ENCODE data around the gene LIMA1. TPM values are rescaled to one million over a fixed set of nuclear protein-coding genes. Genes with fewer than 3 reads are reported as not detected.
"Not testable (repeated sequence)": the region's sequence is repeated elsewhere in the genome, so short reads cannot be mapped to it uniquely, and the experiment has no call there.

LIMA1 gene
- total and polyA plus RNA-seq, 2 experiments from 2014 or later = 8.9 to 12.6 TPM

DNA sequence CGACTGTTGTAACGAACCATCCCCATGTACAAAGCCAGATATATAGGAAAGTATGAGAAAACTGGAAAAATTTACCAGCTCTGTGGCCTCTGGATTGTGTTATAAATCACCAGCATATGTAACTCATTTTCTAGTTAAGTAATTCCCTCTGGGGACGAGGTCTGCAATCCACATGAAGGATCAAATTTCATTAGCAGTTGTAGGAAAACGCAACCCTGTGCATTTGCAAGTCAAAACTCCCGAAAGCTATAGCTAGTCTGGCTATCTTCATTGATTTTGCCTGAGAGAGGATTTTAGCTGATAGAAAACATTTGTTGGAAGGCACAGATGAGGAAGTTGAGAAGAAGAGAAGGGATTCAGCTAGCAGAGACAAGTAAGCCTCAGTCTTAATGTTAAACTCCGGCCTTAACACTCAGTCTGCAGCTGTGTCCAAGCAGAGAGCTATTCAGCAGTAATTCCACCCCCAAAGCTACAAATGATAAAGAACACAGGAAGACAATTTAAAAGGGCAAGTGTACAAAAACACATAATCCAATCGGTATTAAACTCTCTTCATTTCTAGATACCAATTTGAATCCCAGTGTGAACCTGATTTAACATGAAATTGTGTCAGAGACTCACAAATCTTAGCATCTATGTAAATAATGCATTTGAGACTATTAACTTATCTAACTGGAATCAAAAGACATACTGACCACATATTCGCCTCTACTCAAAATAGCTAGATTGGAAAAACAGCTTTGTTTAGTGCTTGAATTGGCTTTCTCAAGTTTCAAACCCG is 61.9 kb downstream of the LIMA1 start:
- Histone ChIP-seq H3K9me3 (ENCODE audit: low read depth) (no peaks in the 10 kb centered on the region), H3K27ac (peak overlapping the region; percentile 95), H3K27me3 (no peaks in the 10 kb centered on the region), H3K36me3 (no peaks in the 10 kb centered on the region), H3K4me3 (peak overlapping the region; percentile 27), H3K4me1 (ENCODE audit: low read depth) (peaks cover 15% of the 10 kb centered on the region)
- TF ChIP-seq, protein P1, sequence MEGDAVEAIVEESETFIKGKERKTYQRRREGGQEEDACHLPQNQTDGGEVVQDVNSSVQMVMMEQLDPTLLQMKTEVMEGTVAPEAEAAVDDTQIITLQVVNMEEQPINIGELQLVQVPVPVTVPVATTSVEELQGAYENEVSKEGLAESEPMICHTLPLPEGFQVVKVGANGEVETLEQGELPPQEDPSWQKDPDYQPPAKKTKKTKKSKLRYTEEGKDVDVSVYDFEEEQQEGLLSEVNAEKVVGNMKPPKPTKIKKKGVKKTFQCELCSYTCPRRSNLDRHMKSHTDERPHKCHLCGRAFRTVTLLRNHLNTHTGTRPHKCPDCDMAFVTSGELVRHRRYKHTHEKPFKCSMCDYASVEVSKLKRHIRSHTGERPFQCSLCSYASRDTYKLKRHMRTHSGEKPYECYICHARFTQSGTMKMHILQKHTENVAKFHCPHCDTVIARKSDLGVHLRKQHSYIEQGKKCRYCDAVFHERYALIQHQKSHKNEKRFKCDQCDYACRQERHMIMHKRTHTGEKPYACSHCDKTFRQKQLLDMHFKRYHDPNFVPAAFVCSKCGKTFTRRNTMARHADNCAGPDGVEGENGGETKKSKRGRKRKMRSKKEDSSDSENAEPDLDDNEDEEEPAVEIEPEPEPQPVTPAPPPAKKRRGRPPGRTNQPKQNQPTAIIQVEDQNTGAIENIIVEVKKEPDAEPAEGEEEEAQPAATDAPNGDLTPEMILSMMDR (IDR thresholded peaks at IDR 0.05; ENCODE audit: low read depth, low read length) = no peak
- peak; percentile 67 to 93 for DNase-seq (ENCODE audit: low read depth in 1 of 2, low spot score in 1 of 2)

DNA sequence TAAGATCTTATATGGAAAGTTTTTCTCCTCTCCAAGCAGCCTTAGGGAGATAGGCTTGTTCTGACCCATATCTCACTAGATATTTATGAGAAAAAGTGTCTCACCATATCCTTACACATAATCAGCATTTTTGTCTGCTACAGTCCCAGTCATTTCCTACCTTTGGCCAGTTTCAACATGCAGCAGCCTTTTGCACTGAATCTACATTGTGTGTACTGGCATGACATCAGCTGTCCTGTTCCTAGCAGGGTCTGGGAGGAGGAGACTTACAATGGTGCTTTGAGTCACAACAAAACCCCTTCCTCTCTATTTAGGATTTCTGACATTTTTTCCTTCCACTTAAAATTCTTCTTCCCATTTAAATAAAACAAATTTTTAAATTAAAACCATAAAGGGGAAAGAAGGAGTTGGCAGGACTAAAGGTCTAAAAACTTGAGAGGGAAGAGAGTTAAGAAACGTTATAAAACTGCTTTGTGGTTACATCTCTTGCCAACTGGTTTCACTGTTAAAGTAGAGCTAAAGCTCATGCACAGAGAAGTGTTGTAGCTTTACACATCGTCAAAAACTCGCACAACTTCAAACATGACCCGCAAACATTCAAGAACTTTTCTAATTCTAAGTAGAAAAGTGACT is 62.8 kb downstream of the LIMA1 start:
- TF ChIP-seq, protein P1 (IDR thresholded peaks at IDR 0.05; ENCODE audit: low read depth, low read length) = no peak
- H3K27me3 ChIP-seq = no peaks in the 10 kb centered on the region
- peak overlapping the region; percentile 27 for H3K4me3 ChIP-seq
- no peaks in the 10 kb centered on the region for H3K9me3 ChIP-seq (ENCODE audit: low read depth)
- peak in 1 of 2 donors; percentile 81 for DNase-seq (ENCODE audit: low read depth in 1 of 2, low spot score in 1 of 2)
- peaks cover 15% of the 10 kb centered on the region for H3K4me1 ChIP-seq (ENCODE audit: low read depth)
- H3K36me3 ChIP-seq = no peaks in the 10 kb centered on the region
- peak overlapping the region; percentile 95 for H3K27ac ChIP-seq

DNA sequence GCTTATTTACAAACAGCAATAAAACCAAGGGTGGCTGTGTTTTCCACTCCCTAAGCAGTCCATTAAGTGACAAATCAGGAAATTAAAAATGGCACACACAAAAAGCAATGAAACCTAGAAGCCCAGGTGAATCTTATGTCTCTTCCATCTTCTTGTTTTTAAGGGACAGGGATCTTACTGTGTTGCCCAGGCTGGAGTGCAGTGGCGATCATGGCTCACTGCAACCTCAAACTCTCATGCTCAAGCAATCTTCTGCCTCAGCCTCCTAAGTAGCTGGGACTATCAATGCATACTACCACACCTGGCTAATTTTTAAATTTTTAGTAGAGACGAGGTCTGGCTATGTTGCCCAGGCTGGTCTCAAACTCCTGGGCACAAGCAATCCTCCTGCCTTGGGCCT is 63.8 kb downstream of the LIMA1 start:
- Histone ChIP-seq H3K4me1 (ENCODE audit: low read depth) (peaks cover 15% of the 10 kb centered on the region), H3K4me3 (no peak overlapping the region), H3K27ac (no peak overlapping the region), H3K27me3 (no peaks in the 10 kb centered on the region), H3K9me3 (ENCODE audit: low read depth) (no peaks in the 10 kb centered on the region), H3K36me3 (no peaks in the 10 kb centered on the region)
- no peak for DNase-seq (ENCODE audit: low read depth in 1 of 2, low spot score in 1 of 2)
- TF ChIP-seq, protein P1 (IDR thresholded peaks at IDR 0.05; ENCODE audit: low read depth, low read length) = no peak

DNA sequence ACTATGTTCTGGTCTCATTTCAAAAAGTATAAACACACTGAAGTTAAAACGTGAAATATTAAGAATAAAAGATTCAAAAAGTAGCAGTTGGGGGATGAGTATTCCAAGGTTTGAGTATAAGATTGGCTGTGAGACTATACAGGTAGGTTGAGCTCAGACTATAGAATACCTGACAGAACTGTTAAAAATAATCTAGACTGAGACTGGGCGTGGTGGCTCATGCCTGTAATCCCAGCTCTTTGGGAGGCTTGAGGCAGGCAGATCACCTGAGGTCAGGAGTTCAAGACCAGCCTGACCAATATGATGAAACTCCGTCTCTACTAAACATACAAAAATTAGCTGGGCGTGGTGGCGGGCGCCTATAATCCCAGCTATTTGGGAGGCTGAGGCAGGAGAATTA is 64.3 kb downstream of the LIMA1 start:
- not testable (repeated sequence) for H3K4me3 ChIP-seq; H3K9me3 ChIP-seq (ENCODE audit: low read depth); H3K36me3 ChIP-seq; DNase-seq (ENCODE audit: low read depth in 1 of 2, low spot score in 1 of 2); H3K27ac ChIP-seq; H3K27me3 ChIP-seq
- H3K4me1 ChIP-seq (ENCODE audit: low read depth) = peaks cover 12% of the 10 kb centered on the region

DNA sequence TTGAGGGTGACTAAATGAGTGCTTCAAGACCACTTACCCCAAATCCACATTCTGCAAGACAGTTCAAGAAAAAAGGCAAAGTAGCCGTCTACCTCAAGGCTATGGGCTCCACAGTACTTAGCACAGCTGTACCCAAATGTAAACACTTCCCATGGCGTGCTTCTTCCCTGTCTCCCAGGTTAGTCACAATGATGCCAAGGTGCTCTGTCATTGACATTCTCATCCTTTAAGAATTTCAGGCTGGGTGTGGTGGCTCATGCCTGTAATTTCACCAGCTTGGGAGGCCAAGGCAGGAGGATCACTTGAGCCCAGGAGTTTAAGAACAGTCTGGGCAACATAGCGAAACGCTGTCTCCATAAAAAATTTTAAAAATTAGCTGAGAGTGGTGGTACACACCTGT is 64.9 kb downstream of the LIMA1 start:
- Histone ChIP-seq H3K27ac (no peak overlapping the region), H3K4me3 (no peak overlapping the region)
- no peak for DNase-seq (ENCODE audit: low read depth in 1 of 2, low spot score in 1 of 2)

More for the DNA sequence above, 64.9 kb downstream of the LIMA1 start:
- Histone ChIP-seq H3K4me1 (ENCODE audit: low read depth) (peaks cover 11% of the 10 kb centered on the region), H3K9me3 (ENCODE audit: low read depth) (no peaks in the 10 kb centered on the region), H3K27me3 (no peaks in the 10 kb centered on the region), H3K36me3 (no peaks in the 10 kb centered on the region)
- TF ChIP-seq, protein P1 (IDR thresholded peaks at IDR 0.05; ENCODE audit: low read depth, low read length) = no peak
